GM19452 (cell line): ENCODE measurements around the gene CCL3.
"Not testable (repeated sequence)": the region's sequence is repeated elsewhere in the genome, so short reads cannot be mapped to it uniquely, and the experiment has no call there.

ENCODE experiments used
- ATAC-seq: cut with Tn5 transposase; IDR thresholded peaks from one replicate; pipeline ENCODE4 v1.9.1; 2021; ENCODE audit not compliant: unreplicated experiment

Gene CCL3

DNA sequence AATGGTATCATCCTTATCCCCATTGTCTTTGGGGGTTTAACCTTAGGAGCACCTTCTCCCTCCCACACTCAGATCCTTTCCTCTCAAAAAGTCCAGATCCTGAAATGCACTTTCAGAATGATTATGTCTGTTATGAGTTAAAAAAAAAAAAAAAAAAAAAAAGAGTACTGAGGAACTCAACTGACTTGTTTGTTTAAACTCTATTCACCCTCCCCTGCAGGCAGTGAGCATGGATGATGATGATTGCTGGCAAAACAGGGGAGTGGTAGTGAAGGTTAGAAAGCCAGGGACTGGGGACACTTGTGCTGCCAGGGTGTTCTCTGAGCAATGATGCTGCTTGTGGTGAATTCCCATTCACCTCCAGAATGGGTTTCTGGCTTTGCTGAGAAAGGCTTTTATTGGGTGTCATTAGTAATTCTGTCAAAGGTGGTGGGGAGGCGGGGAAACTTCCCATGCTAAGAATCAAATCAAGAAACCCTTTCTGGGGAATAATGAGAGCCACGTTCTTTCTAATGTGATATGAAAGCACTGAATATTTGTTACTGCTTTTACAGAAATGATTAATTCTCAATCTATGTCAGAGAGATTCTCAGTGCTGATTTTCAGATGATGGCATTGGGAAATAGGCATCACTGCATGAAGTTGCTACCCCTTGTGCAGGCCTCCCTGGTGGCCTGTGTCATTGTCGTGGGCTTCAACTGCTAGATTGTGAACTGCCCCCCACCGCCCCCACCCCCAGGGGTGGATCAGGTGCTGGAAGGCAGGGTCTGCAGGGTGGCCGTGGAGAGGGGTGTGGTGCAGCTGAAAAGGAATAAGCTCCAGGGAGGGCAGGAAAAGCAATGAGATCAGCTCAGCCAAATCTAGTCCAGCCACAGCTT lies 27.8 kb upstream of the CCL3 start:
- no peak for ATAC-seq

- ATAC-seq = not testable (repeated sequence)
Measured at GRCh38 chr17:36115649-36115977, 25.7 kb upstream of the CCL3 start.

GRCh38 chr17:36114971-36115648 lies 25.2 kb upstream of the CCL3 start:
- ATAC-seq = not testable (repeated sequence)

DNA sequence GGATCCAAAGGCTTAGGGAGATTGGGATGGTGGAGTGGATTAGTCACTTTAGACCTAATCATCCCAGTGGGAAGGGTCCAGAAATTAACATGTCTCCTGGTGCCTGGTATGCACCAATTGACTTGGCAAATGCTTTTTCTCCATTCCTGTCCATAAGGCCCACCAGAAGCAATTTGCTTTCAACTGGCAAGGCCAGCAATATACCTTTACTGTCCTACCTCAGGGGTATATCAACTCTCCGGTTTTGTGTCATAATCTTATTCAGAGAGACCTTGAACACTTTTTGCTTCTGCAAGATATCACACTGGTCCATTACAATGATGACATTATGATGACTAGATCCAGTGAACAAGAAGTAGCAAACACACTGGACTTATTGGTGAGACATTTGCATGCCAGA lies 23.2 kb upstream of the CCL3 start:
- ATAC-seq = not testable (repeated sequence)

GRCh38 chr17:36112572-36112971 lies 22.6 kb upstream of the CCL3 start:
- ATAC-seq = no peak

DNA sequence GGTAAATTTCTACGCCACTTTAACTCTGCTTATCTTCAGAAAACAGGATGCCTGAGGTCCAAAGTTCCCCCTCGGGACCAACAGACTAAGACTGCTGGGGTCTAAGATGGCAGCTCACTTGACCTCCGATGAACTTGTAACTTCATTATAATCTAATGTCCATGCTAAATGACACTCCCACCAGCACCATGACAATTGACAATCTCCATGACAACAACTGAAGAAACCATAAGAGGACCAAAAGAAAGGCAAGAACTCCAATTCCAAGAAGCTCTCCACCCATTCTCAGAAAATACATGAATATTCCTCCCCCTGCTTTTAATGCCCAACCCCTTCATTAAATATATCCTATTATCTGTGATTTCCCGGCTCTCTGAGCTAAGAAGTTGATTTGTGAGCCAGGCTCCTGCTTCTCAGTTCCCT lies 21.1 kb upstream of the CCL3 start:
- ATAC-seq = no peak

GRCh38 chr17:36108265-36108664 lies 18.3 kb upstream of the CCL3 start:
- ATAC-seq = not testable (repeated sequence)

- ATAC-seq = no peak
Measured at GRCh38 chr17:36107660-36108059, 17.7 kb upstream of the CCL3 start.

DNA sequence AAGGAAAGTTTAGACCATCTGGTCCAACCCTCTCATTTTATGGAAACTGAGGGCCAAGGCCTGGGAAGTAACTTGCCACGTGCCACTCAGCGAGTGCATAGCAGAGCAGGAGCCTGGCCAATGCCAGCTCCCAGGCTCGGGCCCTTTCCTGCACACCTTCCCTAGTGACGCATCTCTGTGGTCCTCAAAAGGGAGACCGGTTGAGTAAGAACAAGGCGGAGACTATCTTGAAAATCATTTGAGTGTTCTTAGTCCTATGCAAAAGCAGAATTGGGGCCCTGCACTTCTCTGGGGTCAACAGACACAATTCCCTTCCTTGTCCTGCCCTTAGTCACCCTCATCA lies 16.5 kb upstream of the CCL3 start:
- no peak for ATAC-seq

GRCh38 chr17:36105781-36106492 lies 16.0 kb upstream of the CCL3 start:
- ATAC-seq = no peak

- ATAC-seq = no peak
Measured at GRCh38 chr17:36104701-36105181, 14.8 kb upstream of the CCL3 start.

GRCh38 chr17:36104246-36104645 lies 14.3 kb upstream of the CCL3 start:
- ATAC-seq = not testable (repeated sequence)

GRCh38 chr17:36103401-36103975 lies 13.5 kb upstream of the CCL3 start, which contains the start of gene CCL4:
Gene CCL4 (plus strand): TSS chr17:36103827. CDS start chr17:36103906, 79 bp downstream.
- ATAC-seq = peak; percentile 76

DNA sequence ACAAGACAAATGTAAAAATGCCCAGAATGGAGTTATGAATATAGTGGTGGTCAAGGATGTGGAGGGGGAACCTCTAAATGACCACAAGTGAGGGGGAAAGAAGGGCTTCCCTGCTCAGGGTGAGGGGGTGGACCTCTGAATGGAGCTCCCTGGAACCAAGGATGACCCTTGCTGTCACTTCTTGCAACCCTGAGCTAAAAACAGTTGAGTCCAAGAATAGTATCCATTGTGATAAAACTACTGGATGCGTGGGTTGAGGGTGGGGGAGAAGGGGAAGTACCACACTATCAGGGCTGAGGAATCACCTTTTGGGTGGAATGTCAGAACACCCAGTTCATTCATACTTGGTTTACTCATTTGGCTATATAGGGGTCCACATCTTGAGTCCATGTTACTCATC lies 9.1 kb upstream of the CCL3 start:
- ATAC-seq = not testable (repeated sequence)

DNA sequence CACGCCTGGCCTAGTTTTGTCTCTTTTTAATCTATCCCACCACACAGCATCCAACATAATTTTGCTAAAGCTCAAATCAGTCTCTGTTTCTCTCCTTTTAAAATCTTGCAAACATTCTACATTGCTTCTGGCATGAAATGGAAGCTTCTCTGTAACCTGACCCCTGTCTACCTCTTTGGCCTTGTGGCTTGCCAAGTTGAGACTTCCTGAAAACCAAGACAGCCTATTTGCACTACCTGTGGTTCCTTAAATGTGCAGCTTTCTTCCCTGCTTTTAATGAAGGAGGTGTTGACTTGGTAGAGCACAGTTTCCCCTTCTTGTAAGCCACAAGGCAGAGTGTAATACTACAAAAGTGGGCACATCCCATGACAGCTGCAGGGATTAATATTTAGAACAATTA lies 6.0 kb upstream of the CCL3 start:
- ATAC-seq = no peak

- no peak for ATAC-seq
Measured at GRCh38 chr17:36094746-36095145, 4.8 kb upstream of the CCL3 start.

- no peak for ATAC-seq
Measured at GRCh38 chr17:36094232-36094631, 4.3 kb upstream of the CCL3 start.

GRCh38 chr17:36092715-36093114 lies 2.8 kb upstream of the CCL3 start:
- not testable (repeated sequence) for ATAC-seq

- ATAC-seq = no peak
Measured at GRCh38 chr17:36092230-36092629, 2.3 kb upstream of the CCL3 start.

DNA sequence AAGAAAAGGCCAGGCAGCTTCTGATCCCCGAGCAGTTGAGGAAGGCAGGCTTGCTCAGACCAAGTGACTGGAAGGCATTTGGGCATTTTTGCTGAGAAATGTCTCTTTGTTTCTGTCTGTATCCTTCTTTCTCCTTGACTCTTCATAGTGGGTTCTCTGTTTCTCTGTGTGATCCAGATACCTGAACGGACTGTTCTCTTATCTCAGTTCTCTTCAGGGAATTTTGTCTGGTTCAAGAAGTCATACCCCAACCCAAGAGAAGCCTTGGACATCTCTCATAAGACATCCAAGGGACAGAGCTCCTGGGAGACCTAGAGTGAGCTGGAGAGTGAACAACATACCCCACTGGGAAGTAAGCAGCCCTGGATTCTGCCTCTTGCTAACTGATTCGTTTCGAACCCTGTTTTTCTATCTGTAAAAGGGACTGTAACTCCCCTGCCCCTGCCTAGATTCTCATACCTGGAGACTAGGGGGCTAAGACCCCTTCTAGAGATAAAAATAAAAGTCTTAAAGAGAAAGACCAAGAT lies 541 bp downstream of the CCL3 start:
- ATAC-seq = no peak
